Measurements from ENCODE around the gene PDXP.
"Not testable (repeated sequence)": the region's sequence is repeated elsewhere in the genome, so short reads cannot be mapped to it uniquely, and the experiment has no call there.

Gene PDXP

GRCh38 chr22:37696260-37696656 lies 37.7 kb downstream of the PDXP start:
- not testable (repeated sequence) for DNase-seq (ENCODE audit: low read depth in 2 of 2, low spot score in 1 of 2)

GRCh38 chr22:37696657-37697537 lies 38.4 kb downstream of the PDXP start, which contains the start of gene TRIOBP:
TSS of gene TRIOBP (plus strand) at chr22:37697048. CDS start at chr22:37701366, 4,318 bp downstream.
- peak; percentile 52 to 71 for DNase-seq (ENCODE audit: low read depth in 2 of 2, low spot score in 1 of 2)

GRCh38 chr22:37697538-37697835 lies 39.0 kb downstream of the PDXP start:
- no peak for DNase-seq (ENCODE audit: low read depth in 2 of 2, low spot score in 1 of 2)

- DNase-seq (ENCODE audit: low read depth in 2 of 2, low spot score in 1 of 2): no peak
Observed at GRCh38 chr22:37701141-37701786, 42.7 kb downstream of the PDXP start.

GRCh38 chr22:37703906-37704305 lies 45.4 kb downstream of the PDXP start:
- no peak for DNase-seq (ENCODE audit: low read depth in 2 of 2, low spot score in 1 of 2)

- DNase-seq (ENCODE audit: low read depth in 2 of 2, low spot score in 1 of 2): no peak
Observed at GRCh38 chr22:37704645-37705044, 46.1 kb downstream of the PDXP start.

GRCh38 chr22:37705205-37705604 lies 46.7 kb downstream of the PDXP start:
- DNase-seq (ENCODE audit: low read depth in 2 of 2, low spot score in 1 of 2): no peak

GRCh38 chr22:37708580-37709444 lies 50.3 kb downstream of the PDXP start:
- DNase-seq (ENCODE audit: low read depth in 2 of 2, low spot score in 1 of 2): no peak

- no peak for DNase-seq (ENCODE audit: low read depth in 2 of 2, low spot score in 1 of 2)
Observed at GRCh38 chr22:37709445-37709765, 50.9 kb downstream of the PDXP start.

- no peak for DNase-seq (ENCODE audit: low read depth in 2 of 2, low spot score in 1 of 2)
Observed at GRCh38 chr22:37710675-37711074, 52.2 kb downstream of the PDXP start.

GRCh38 chr22:37711490-37711889 lies 53.0 kb downstream of the PDXP start:
- no peak for DNase-seq (ENCODE audit: low read depth in 2 of 2, low spot score in 1 of 2)

GRCh38 chr22:37713761-37714160 lies 55.2 kb downstream of the PDXP start:
- DNase-seq (ENCODE audit: low read depth in 2 of 2, low spot score in 1 of 2): no peak

- no peak for DNase-seq (ENCODE audit: low read depth in 2 of 2, low spot score in 1 of 2)
Observed at GRCh38 chr22:37714634-37715033, 56.1 kb downstream of the PDXP start.

GRCh38 chr22:37715760-37716159 lies 57.2 kb downstream of the PDXP start:
- DNase-seq (ENCODE audit: low read depth in 2 of 2, low spot score in 1 of 2): no peak
